Measurements from ENCODE around the gene F2.

The F2 gene

DNA sequence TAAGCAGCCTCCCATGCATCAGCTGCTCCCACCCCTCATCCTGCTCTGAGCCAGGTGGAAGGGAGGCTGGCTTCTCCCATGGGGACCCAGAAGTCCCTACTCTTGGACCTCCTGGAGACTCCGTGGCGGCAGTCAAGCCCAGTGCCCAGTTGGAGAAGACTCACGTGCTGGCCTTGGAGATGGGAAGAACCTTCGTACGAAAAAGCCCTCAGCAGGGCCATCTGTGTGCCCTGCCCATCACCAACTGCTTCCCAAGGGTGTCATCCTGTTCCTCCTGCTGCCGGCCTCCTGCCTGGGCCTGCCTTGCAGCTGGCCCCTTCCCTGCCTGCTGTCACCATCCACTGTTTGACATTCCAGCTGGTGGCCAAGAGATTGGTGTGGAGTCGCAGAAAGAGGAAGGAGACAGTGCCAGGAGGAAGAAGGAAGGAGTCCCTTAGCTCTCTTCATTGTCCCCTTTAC, 46.6 kb upstream of the F2 start:
- no peaks in the 10 kb centered on the region for H3K27me3 ChIP-seq (ENCODE audit: insufficient read depth, low read length, poor library complexity)
- no peak overlapping the region for H3K4me2 ChIP-seq (ENCODE audit: insufficient read depth, low read length)
- H3K79me2 ChIP-seq (ENCODE audit: insufficient read depth, low read length): no peaks in the 10 kb centered on the region
- DNase-seq: no peak
- H3K36me3 ChIP-seq (ENCODE audit: insufficient read depth, low read length): peaks cover 76% of the 10 kb centered on the region
- peaks cover 24% of the 10 kb centered on the region for H4K20me1 ChIP-seq (ENCODE audit: insufficient read depth, low read length)
- H3K9me3 ChIP-seq (ENCODE audit: insufficient read depth, low read length, severe bottlenecking): no peaks in the 10 kb centered on the region
- no peak overlapping the region for H3K9ac ChIP-seq (ENCODE audit: low read depth, low read length)
- TF ChIP-seq, protein P1, sequence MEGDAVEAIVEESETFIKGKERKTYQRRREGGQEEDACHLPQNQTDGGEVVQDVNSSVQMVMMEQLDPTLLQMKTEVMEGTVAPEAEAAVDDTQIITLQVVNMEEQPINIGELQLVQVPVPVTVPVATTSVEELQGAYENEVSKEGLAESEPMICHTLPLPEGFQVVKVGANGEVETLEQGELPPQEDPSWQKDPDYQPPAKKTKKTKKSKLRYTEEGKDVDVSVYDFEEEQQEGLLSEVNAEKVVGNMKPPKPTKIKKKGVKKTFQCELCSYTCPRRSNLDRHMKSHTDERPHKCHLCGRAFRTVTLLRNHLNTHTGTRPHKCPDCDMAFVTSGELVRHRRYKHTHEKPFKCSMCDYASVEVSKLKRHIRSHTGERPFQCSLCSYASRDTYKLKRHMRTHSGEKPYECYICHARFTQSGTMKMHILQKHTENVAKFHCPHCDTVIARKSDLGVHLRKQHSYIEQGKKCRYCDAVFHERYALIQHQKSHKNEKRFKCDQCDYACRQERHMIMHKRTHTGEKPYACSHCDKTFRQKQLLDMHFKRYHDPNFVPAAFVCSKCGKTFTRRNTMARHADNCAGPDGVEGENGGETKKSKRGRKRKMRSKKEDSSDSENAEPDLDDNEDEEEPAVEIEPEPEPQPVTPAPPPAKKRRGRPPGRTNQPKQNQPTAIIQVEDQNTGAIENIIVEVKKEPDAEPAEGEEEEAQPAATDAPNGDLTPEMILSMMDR (IDR thresholded peaks at IDR 0.05; ENCODE audit: borderline replicate concordance, extremely low read depth, low read length, poor library complexity, severe bottlenecking): no peak
- TF ChIP-seq EZH2 (IDR thresholded peaks at IDR 0.05; ENCODE audit: borderline replicate concordance, low read depth, low read length, severe bottlenecking): no peak
- no peak overlapping the region for H3K4me3 ChIP-seq (ENCODE audit: low read depth in 1 of 2, low read length in 2 of 2)
- no peak for ATAC-seq (ENCODE audit: insufficient read depth, low read depth)
- peaks cover 49% of the 10 kb centered on the region for H3K4me1 ChIP-seq (ENCODE audit: insufficient read depth, low read length)
- peak overlapping the region; percentile 67 for H3K27ac ChIP-seq (ENCODE audit: low read length)
- H2AFZ ChIP-seq (ENCODE audit: low read depth, low read length): no peak overlapping the region

DNA sequence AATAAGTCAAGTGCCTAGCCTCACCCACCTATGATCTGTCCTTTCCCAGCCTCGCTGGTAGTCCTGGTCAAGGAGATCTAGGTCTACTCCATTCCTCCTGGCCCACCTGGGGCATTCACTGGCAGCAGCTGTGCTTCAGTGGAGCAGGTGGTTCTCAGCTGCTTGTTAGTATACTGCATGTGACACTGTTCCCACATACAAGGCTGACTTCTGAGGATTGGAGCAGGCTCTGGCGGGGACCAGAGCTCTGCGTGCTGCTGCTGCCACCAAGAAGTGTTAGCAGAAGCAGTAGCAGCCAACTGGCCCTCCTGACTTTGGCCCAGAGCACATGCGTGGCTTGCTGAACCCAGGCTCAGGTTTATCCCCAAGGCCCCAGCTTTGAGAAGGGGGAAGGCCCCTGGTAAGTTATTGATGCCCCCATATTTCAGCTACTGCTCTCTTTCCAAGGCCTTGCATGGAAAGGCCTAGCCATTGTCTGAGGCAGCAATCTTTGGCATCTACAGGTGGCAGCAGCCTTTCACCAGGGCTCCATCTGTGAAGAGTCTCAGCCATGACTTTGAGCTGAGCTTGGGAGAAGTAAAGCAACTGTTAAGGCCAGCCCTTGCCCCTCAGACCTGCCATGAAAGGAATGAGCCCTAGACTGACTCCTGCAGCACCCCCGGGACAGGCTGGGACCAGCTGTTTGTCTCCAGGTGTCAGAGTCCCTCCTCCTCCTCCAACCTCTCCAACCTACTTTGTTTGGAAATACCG, 45.1 kb upstream of the F2 start:
- H3K27ac ChIP-seq (ENCODE audit: low read length): no peak overlapping the region; the same call in 1 of the 2 replicates
- no peak overlapping the region for H2AFZ ChIP-seq (ENCODE audit: low read depth, low read length)
- peaks cover 24% of the 10 kb centered on the region for H4K20me1 ChIP-seq (ENCODE audit: insufficient read depth, low read length)
- H3K4me3 ChIP-seq (ENCODE audit: low read depth in 1 of 2, low read length in 2 of 2): no peak overlapping the region
- peaks cover 37% of the 10 kb centered on the region for H3K4me1 ChIP-seq (ENCODE audit: insufficient read depth, low read length)
- H3K27me3 ChIP-seq (ENCODE audit: insufficient read depth, low read length, poor library complexity): no peaks in the 10 kb centered on the region
- peaks cover 72% of the 10 kb centered on the region for H3K36me3 ChIP-seq (ENCODE audit: insufficient read depth, low read length)
- no peak overlapping the region for H3K4me2 ChIP-seq (ENCODE audit: insufficient read depth, low read length)
- TF ChIP-seq, protein P1 (IDR thresholded peaks at IDR 0.05; ENCODE audit: borderline replicate concordance, extremely low read depth, low read length, poor library complexity, severe bottlenecking): no peak
- TF ChIP-seq EZH2 (IDR thresholded peaks at IDR 0.05; ENCODE audit: borderline replicate concordance, low read depth, low read length, severe bottlenecking): no peak
- no peak for DNase-seq
- H3K79me2 ChIP-seq (ENCODE audit: insufficient read depth, low read length): no peaks in the 10 kb centered on the region
- ATAC-seq (ENCODE audit: insufficient read depth, low read depth): no peak
- H3K9me3 ChIP-seq (ENCODE audit: insufficient read depth, low read length, severe bottlenecking): no peaks in the 10 kb centered on the region
- no peak overlapping the region for H3K9ac ChIP-seq (ENCODE audit: low read depth, low read length)

DNA sequence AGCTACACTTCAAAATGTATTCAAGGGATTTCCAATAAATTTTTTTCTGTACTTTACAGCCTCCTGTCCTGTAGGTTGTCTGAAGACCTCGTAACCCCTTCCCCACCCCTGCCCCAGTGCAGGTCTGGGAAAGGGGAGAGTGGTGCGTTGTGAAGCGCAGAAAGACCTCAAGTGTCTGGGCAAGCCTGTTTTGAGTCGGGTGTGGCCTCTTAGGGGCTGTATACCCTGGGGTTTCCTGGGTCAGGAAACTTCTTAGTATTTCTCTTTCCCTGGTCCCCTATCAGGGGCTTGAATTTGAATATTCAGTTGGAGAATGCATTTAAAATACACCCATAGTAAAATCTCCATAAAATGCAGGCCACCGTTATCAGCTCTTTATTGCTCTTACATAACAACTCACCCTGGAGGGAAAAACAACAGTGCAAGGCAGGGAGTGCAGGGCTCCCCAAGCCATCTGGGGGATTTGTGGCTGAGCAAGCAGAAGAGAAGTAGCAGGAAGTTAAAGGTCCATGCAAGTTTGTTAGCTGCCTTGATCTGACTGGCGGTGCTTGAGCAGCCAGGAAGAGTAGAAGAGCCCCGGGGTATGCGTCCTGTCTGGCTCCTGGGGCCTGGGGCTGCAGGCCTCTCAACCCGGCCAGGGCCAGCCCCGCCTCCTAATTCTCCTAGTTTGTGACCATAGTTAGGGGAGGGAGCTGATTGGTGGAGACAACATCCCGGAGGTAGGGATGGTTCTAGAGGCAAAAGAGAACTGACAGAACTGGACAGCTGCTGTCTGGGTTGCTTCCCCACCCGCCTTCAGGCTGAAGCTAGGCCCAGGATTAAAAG, 44.3 kb upstream of the F2 start:
- H3K4me1 ChIP-seq (ENCODE audit: insufficient read depth, low read length): peaks cover 29% of the 10 kb centered on the region
- ATAC-seq (ENCODE audit: insufficient read depth, low read depth) (no peak), DNase-seq (peak; percentile 19)
- H3K4me2 ChIP-seq (ENCODE audit: insufficient read depth, low read length): no peak overlapping the region
- no peaks in the 10 kb centered on the region for H3K9me3 ChIP-seq (ENCODE audit: insufficient read depth, low read length, severe bottlenecking)
- H3K79me2 ChIP-seq (ENCODE audit: insufficient read depth, low read length): no peaks in the 10 kb centered on the region
- no peak overlapping the region for H2AFZ ChIP-seq (ENCODE audit: low read depth, low read length)
- H3K9ac ChIP-seq (ENCODE audit: low read depth, low read length): no peak overlapping the region
- peaks cover 25% of the 10 kb centered on the region for H4K20me1 ChIP-seq (ENCODE audit: insufficient read depth, low read length)
- TF ChIP-seq, protein P1 (IDR thresholded peaks at IDR 0.05; ENCODE audit: borderline replicate concordance, extremely low read depth, low read length, poor library complexity, severe bottlenecking): no peak
- no peak for TF ChIP-seq EZH2 (IDR thresholded peaks at IDR 0.05; ENCODE audit: borderline replicate concordance, low read depth, low read length, severe bottlenecking)
- peaks cover 72% of the 10 kb centered on the region for H3K36me3 ChIP-seq (ENCODE audit: insufficient read depth, low read length)
- H3K27me3 ChIP-seq (ENCODE audit: insufficient read depth, low read length, poor library complexity): no peaks in the 10 kb centered on the region
- no peak overlapping the region for H3K27ac ChIP-seq (ENCODE audit: low read length)
- H3K4me3 ChIP-seq (ENCODE audit: low read depth in 1 of 2, low read length in 2 of 2): no peak overlapping the region
